ENCODE measurements around the gene CAV3.

CAV3 gene

DNA sequence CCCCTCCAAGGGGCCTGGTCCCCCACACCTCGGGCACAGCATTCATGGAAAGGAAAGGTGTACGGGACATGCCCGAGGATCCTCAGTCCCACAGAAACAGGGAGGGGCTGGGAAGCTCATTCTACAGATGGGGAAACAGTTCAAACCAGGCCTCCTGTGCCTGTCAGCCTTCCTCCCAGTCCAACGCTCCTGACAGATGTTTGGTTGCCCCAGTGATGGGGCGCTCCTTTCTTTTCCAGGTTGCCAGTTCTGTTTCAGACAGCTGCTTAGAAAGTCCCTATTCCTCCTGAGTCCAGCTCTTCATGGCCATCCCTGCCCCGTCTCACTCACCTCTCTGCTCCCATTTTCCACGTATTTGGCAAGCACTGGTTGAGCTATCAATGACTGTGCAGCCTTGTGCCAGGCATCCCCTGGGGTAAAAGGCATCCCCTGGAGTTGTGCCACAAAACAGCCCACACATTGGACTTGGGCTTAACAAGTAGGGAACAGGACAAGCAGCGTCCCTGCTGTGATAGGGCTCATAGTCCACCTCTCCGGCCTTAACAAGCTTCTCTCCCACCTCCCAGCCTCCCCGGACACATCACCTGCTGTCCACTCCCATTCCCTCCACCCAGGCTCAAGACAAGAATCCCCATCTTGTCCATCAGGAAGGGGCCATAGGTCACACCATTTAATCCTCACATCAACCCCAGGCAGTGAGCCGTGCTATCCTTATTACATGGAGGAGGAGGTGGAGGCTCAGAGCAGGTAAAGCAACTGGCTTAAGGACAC lies 29.2 kb downstream of the CAV3 start:
- H3K79me2 ChIP-seq (ENCODE audit: low read length) = peaks cover 9% of the 10 kb centered on the region; the same call in 1 of the 2 replicates
- no peak overlapping the region for H3K4me2 ChIP-seq (ENCODE audit: low read length)
- 0 out of 2 replicates have a peak overlapping the region, but pooled peaks have one; percentile 3 for H3K27ac ChIP-seq (ENCODE audit: low read length)
- H3K36me3 ChIP-seq (replicated peaks; ENCODE audit: low read depth, low read length) = peaks cover 21% of the 10 kb centered on the region
- TF ChIP-seq EZH2phosphoT487 (IDR thresholded peaks at IDR 0.05; ENCODE audit: low read depth) = no peak
- TF ChIP-seq, protein P1, sequence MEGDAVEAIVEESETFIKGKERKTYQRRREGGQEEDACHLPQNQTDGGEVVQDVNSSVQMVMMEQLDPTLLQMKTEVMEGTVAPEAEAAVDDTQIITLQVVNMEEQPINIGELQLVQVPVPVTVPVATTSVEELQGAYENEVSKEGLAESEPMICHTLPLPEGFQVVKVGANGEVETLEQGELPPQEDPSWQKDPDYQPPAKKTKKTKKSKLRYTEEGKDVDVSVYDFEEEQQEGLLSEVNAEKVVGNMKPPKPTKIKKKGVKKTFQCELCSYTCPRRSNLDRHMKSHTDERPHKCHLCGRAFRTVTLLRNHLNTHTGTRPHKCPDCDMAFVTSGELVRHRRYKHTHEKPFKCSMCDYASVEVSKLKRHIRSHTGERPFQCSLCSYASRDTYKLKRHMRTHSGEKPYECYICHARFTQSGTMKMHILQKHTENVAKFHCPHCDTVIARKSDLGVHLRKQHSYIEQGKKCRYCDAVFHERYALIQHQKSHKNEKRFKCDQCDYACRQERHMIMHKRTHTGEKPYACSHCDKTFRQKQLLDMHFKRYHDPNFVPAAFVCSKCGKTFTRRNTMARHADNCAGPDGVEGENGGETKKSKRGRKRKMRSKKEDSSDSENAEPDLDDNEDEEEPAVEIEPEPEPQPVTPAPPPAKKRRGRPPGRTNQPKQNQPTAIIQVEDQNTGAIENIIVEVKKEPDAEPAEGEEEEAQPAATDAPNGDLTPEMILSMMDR (IDR thresholded peaks at IDR 0.05; ENCODE audit: low read depth, low read length) = no peak
- no peak overlapping the region for H3K4me3 ChIP-seq (ENCODE audit: low read length)
- H3K9ac ChIP-seq (ENCODE audit: low read length) = no peak overlapping the region
- peaks cover 85% of the 10 kb centered on the region for H3K4me1 ChIP-seq (ENCODE audit: low read length)
- no peaks in the 10 kb centered on the region for H4K20me1 ChIP-seq (ENCODE audit: insufficient read depth, low read length)
- no peaks in the 10 kb centered on the region for H3K9me3 ChIP-seq (ENCODE audit: insufficient read depth, low read length)
- no peak overlapping the region for H2AFZ ChIP-seq (ENCODE audit: low read depth, low read length)
- H3K27me3 ChIP-seq (ENCODE audit: low read depth, low read length) = no peaks in the 10 kb centered on the region

DNA sequence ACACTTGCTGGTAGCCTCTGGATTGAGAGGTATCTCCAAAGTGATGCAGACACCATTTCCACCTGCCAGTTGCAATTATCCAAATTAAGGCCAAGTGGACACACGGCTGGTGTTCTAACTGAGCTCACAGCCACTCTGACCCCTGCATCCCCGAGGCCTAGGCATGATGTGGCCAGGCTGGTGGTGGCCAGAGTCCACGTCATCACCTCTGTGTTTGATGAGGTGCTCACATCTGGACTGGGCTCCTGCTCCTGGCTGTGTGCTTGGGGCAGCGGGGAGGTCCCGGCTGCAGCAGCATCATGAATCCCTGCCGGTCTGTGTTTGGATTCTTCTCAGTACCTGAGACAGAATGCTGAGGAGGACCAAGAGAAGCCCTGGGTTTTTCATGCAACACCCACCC lies 30.9 kb downstream of the CAV3 start:
- Histone ChIP-seq H3K36me3 (replicated peaks; ENCODE audit: low read depth, low read length) (peaks cover 21% of the 10 kb centered on the region), H2AFZ (ENCODE audit: low read depth, low read length) (no peak overlapping the region), H3K9ac (ENCODE audit: low read length) (no peak overlapping the region), H3K4me2 (ENCODE audit: low read length) (no peak overlapping the region), H3K4me1 (ENCODE audit: low read length) (peaks cover 83% of the 10 kb centered on the region), H3K27me3 (ENCODE audit: low read depth, low read length) (no peaks in the 10 kb centered on the region), H3K4me3 (ENCODE audit: low read length) (no peak overlapping the region), H4K20me1 (ENCODE audit: insufficient read depth, low read length) (no peaks in the 10 kb centered on the region), H3K9me3 (ENCODE audit: insufficient read depth, low read length) (no peaks in the 10 kb centered on the region), H3K27ac (ENCODE audit: low read length) (no peak overlapping the region), H3K79me2 (ENCODE audit: low read length) (peaks cover 8% of the 10 kb centered on the region; the same call in 1 of the 2 replicates)
- TF ChIP-seq, protein P1 (IDR thresholded peaks at IDR 0.05; ENCODE audit: low read depth, low read length) = no peak
- TF ChIP-seq EZH2phosphoT487 (IDR thresholded peaks at IDR 0.05; ENCODE audit: low read depth) = no peak

DNA sequence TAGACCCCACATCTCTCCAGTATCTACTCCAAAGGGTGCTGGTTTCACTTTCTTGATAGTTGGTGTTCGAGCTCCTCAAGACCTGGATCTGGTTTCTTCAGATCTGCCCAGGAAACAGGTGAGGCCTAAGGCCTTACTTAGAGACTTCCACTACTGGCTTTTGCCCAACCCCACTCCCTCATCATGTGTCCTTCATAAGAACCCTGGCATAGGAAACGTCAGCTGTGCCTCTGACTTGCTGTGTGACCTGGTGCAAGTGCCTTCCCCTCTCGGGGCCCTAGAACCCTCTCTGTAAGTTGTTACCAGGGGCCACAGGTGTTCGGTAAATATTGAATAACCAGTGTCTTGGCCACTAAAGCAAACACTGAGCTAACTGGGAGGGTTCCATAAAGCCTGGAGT lies 31.9 kb downstream of the CAV3 start:
- Histone ChIP-seq H3K36me3 (replicated peaks; ENCODE audit: low read depth, low read length) (peaks cover 21% of the 10 kb centered on the region), H3K27me3 (ENCODE audit: low read depth, low read length) (no peaks in the 10 kb centered on the region), H2AFZ (ENCODE audit: low read depth, low read length) (no peak overlapping the region), H3K9me3 (ENCODE audit: insufficient read depth, low read length) (no peaks in the 10 kb centered on the region), H3K4me3 (ENCODE audit: low read length) (no peak overlapping the region), H4K20me1 (ENCODE audit: insufficient read depth, low read length) (no peaks in the 10 kb centered on the region), H3K9ac (ENCODE audit: low read length) (no peak overlapping the region), H3K79me2 (ENCODE audit: low read length) (peaks cover 8% of the 10 kb centered on the region; the same call in 1 of the 2 replicates), H3K4me2 (ENCODE audit: low read length) (0 out of 2 replicates have a peak overlapping the region, but pooled peaks have one; percentile 8), H3K4me1 (ENCODE audit: low read length) (peaks cover 83% of the 10 kb centered on the region), H3K27ac (ENCODE audit: low read length) (peak overlapping the region; percentile 27)
- TF ChIP-seq EZH2phosphoT487 (IDR thresholded peaks at IDR 0.05; ENCODE audit: low read depth) = no peak
- TF ChIP-seq, protein P1 (IDR thresholded peaks at IDR 0.05; ENCODE audit: low read depth, low read length) = no peak

DNA sequence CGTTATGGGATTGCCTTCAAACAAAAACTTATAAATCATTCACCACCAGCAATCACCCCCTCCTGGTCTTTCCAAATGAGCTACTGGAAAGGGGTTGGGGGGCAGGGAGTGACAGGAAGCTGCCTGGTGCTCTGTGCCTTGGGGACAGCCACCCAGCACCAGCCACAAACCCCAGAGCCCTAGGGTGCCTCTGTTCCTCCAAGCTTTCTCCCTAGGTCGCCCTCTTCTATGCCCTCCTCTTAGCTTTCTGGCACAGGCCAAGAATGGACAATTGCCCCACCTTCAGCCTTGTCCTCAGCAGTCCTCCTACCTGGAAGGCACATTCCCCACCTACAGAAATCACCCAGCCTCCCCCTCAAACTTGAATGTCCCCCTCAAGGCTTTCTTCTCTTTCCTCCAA lies 32.5 kb downstream of the CAV3 start:
- H3K4me3 ChIP-seq (ENCODE audit: low read length) = no peak overlapping the region
- peak overlapping the region; percentile 31 for H3K4me2 ChIP-seq (ENCODE audit: low read length)
- no peaks in the 10 kb centered on the region for H3K9me3 ChIP-seq (ENCODE audit: insufficient read depth, low read length)

More for the DNA sequence above, 32.5 kb downstream of the CAV3 start:
- Histone ChIP-seq H3K36me3 (replicated peaks; ENCODE audit: low read depth, low read length) (peaks cover 21% of the 10 kb centered on the region), H3K79me2 (ENCODE audit: low read length) (peaks cover 8% of the 10 kb centered on the region; the same call in 1 of the 2 replicates), H2AFZ (ENCODE audit: low read depth, low read length) (no peak overlapping the region), H3K4me1 (ENCODE audit: low read length) (peaks cover 90% of the 10 kb centered on the region), H4K20me1 (ENCODE audit: insufficient read depth, low read length) (no peaks in the 10 kb centered on the region), H3K27ac (ENCODE audit: low read length) (peak overlapping the region; percentile 27; the same call in 1 of the 2 replicates), H3K27me3 (ENCODE audit: low read depth, low read length) (no peaks in the 10 kb centered on the region), H3K9ac (ENCODE audit: low read length) (no peak overlapping the region)
- TF ChIP-seq, protein P1 (IDR thresholded peaks at IDR 0.05; ENCODE audit: low read depth, low read length) = no peak
- no peak for TF ChIP-seq EZH2phosphoT487 (IDR thresholded peaks at IDR 0.05; ENCODE audit: low read depth)

Measured in OCI-LY3 (cell line).